Measurements from ENCODE around the gene PIGBOS1.
"Not testable (repeated sequence)": the region's sequence is repeated elsewhere in the genome, so short reads cannot be mapped to it uniquely, and the experiment has no call there.

PIGBOS1 gene

GRCh38 chr15:55318588-55319494, at the start of gene PIGBOS1, which contains the start of gene PIGB:
TSS of gene PIGBOS1 (minus strand) at chr15:55319123. CDS start at chr15:55317792, 1,331 bp downstream.
TSS of gene PIGB (plus strand) at chr15:55319222. CDS start at chr15:55319251, 29 bp downstream.
- peak; percentile 48 to 50 for DNase-seq (ENCODE audit: low read depth in 2 of 2)

DNA sequence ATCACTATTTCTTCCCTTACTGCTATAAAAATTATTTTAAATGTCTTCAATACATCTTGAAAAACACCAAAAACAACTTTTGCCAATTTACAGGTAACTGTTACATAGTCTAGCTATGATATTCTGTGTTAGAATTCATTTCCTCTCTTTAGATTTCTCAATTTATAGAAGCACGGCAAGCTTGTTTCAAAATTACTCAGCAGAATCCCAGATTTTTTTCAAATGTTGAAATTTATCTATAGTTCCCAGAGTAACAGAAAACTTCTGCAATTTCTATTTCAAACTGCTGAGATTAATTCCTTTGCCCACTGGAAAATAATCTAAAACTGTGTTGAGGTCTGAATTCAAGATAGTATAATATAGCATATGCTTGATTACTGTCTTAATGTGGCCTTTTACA, 48.1 kb upstream of the PIGBOS1 start:
- no peak for DNase-seq (ENCODE audit: low read depth in 2 of 2)

DNA sequence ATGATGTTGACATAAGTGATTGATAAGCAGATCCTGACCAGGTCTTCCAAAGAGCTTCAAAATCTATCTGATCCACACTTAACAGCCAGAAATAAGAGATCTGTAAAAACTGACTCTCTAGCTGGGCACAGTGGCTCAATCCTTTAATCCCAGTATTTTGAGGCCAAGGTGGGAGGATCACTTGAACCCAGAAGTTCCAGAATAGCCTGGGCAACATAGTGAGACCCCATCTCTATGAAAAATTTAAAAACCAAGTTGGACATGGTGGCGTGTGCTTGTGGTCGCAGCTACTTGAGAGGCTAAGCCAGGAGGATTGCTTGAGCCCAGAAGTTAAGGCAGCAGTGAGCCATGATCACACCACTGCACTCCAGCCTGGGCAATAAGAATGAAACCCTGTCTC, 43.7 kb upstream of the PIGBOS1 start:
- no peak for DNase-seq (ENCODE audit: low read depth in 2 of 2)

DNA sequence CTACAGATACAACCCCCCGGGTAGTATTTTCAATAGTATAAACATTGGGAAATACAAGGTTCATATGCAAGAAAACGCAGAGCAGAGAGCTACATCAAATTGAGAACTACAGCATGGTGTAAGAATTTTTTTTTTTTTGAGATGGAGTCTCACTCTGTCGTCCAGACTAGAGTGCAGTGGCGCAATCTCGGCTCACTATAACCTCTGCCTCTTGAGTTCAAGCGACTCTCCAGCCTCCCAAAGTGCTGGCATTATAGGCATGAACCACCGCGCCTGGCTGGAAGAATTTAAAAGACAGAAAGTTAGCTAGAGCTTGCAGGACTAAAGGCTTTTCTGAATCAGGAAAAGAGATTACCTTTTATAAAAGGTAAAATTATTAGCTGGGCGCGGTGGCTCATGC, 42.1 kb upstream of the PIGBOS1 start:
- no peak for DNase-seq (ENCODE audit: low read depth in 2 of 2)

DNA sequence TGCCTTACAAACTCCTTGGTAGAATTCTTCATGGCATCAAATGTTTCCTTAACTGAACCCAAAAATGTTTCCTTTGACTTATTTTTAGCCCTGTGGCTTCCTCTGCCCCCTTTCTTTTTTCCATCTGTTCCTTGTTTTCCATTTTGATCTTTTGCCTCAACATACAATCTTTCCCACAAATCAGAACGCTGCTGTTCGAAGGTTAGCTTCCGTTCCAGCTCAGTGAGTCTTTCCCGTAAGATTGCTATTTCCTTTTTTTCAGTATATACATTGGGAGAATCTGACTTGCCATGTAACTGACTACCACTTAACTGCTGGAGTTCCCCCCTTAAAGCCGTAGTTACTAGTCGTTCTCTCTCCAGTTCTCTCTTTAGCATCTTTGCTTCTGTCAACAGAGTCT, 41.3 kb upstream of the PIGBOS1 start:
- no peak for DNase-seq (ENCODE audit: low read depth in 2 of 2)

- no peak for DNase-seq (ENCODE audit: low read depth in 2 of 2)
These were observed 39.5 kb upstream of the PIGBOS1 start for GRCh38 chr15:55358471-55358870.

DNA sequence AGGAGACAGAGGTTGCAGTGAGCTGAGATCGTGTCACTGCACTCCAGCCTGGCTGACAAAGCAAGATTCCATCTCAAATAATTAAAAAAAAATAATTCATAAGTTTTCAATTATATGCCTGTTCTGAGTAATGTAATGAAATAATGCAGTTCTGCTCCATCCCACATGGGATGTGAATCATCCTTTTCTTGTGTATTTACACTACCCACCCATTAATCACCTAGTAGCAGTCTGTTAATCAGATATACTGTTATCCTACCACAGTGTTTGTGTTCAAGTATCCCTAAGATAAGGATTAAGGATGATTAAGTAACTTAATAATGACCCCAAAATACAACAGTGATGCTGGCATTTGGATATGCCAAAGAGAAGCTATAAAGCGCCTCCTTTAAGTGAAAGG, 38.9 kb upstream of the PIGBOS1 start:
- DNase-seq (ENCODE audit: low read depth in 2 of 2) = no peak

- DNase-seq (ENCODE audit: low read depth in 2 of 2) = no peak
These were observed 38.2 kb upstream of the PIGBOS1 start for GRCh38 chr15:55356985-55357585.

- DNase-seq (ENCODE audit: low read depth in 2 of 2) = no peak
These were observed 34.1 kb upstream of the PIGBOS1 start for GRCh38 chr15:55353025-55353424.

DNA sequence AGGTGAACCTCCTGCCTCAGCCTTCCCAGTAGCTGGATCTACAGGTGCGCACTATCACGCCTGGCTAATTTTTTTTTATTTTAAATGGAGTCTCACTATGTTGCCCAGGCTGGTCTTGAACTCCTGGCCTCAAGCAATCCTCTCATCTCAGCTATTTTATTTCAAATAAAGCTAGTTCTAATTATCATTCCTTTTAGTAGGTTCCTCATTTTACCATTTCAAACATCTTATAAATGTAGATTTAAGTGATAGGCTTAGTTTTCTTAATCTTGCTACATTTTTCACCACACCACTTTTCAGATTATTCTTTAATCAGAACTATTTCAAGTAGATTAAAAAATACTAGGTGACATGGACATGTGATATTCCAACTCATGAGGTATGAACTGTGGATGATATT, 30.4 kb upstream of the PIGBOS1 start:
- DNase-seq (ENCODE audit: low read depth in 2 of 2) = no peak

- DNase-seq (ENCODE audit: low read depth in 2 of 2) = no peak
These were observed 29.4 kb upstream of the PIGBOS1 start for GRCh38 chr15:55348281-55348778.

- no peak for DNase-seq (ENCODE audit: low read depth in 2 of 2)
These were observed 25.3 kb upstream of the PIGBOS1 start for GRCh38 chr15:55344206-55344605.

- DNase-seq (ENCODE audit: low read depth in 2 of 2) = no peak
These were observed 24.2 kb upstream of the PIGBOS1 start for GRCh38 chr15:55343168-55343567.

- no peak for DNase-seq (ENCODE audit: low read depth in 2 of 2)
These were observed 18.2 kb upstream of the PIGBOS1 start for GRCh38 chr15:55337160-55337559.

DNA sequence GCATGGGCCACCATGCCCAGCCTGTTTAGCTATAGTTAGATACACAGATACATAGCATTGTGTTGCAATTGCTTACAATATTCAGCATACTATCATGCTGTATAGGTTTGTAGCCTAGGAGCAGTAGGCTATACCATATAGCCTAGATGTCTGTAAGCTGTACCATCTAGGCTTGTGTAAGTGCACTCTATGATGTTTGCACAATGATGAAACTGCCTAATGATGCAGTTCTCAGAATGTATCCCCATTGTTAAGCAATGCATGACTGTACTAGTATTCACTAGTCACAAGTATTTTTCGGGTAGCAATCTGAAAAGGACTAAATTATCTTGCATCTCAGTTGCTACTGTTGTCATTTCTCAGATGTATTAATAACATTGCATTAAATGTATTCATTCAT, 16.1 kb upstream of the PIGBOS1 start:
- no peak for DNase-seq (ENCODE audit: low read depth in 2 of 2)

- no peak for DNase-seq (ENCODE audit: low read depth in 2 of 2)
These were observed 15.4 kb upstream of the PIGBOS1 start for GRCh38 chr15:55334371-55334770.

GRCh38 chr15:55327387-55327786, 8.5 kb upstream of the PIGBOS1 start:
- no peak for DNase-seq (ENCODE audit: low read depth in 2 of 2)

DNA sequence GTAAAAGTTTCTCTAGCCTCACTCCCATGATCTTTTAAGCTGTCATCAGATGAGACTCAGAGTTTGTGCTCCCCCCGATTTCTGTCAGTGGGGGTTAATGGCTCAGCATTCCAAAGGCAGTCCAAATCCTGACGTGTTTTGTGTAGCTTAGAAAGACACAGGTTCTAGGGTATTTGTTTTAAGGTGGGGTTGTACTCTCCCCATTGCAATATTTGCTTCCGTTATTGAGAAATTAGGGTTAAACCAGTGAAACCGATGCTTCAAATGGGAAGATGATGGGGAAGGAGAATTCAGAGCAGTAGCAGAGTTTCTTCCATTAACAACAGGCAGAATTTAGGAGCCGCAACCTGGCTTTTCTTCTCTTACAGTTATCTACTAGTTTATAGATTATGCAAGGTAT, 3.5 kb upstream of the PIGBOS1 start:
- no peak for DNase-seq (ENCODE audit: low read depth in 2 of 2)

- no peak for DNase-seq (ENCODE audit: low read depth in 2 of 2)
These were observed 2.0 kb upstream of the PIGBOS1 start for GRCh38 chr15:55320963-55321362.

- DNase-seq (ENCODE audit: low read depth in 2 of 2) = no peak
These were observed 1.3 kb upstream of the PIGBOS1 start for GRCh38 chr15:55320238-55320550.

GRCh38 chr15:55319537-55320237, 764 bp upstream of the PIGBOS1 start:
- DNase-seq (ENCODE audit: low read depth in 2 of 2) = no peak

DNA sequence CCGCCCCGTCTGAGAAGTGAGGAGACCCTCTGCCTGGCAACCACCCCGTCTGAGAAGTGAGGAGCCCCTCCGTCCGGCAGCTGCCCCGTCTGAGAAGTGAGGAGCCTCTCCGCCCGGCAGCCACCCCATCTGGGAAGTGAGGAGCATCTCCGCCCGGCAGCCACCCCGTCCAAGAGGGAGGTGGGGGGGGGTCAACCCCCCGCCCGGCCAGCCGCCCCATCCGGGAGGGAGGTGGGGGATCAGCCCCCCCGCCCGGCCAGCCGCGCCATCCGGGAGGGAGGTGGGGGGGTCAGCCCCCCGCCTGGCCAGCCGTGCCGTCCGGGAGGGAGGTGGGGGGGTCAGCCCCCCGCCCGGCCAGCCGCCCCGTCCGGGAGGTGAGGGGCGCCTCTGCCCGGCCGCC, 16.1 kb downstream of the PIGBOS1 start:
- DNase-seq (ENCODE audit: low read depth in 2 of 2) = not testable (repeated sequence)

DNA sequence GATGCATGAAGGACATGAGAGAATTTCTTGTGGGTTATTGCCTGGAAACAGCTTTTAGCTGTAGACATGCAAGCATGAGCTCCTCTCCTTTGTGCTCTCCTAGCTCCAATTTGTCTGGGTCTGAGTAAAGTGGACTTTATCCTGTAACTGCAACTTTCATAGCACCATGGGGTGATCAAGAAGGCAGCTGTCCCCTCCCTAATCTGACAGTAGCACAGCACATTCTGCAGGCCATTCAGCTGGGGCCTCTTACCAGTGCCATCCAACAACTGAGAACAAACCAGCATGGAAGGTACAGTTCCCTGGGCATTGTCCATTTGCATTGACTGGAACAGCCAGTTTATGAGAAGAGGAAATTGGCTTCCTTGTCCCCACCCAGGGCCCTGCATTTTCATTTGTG, 21.6 kb downstream of the PIGBOS1 start:
- DNase-seq (ENCODE audit: low read depth in 2 of 2) = no peak
